AG10803 (cell line): ENCODE measurements around the gene ATXN7L2.

ENCODE experiments used
- DNase-seq: peaks from one replicate; pipeline ENCODE4 v3.0.0; 2010; ENCODE audit warnings: low read depth
- H3K4me3 ChIP-seq: 2 replicates; pipeline ENCODE4 v1.5.1; 2011; ENCODE audit warnings: mild to moderate bottlenecking, low read length, control low read depth
- TF ChIP-seq, protein P1 (sequence below): conservative IDR thresholded peaks from 2 replicates; pipeline ENCODE4 v1.5.1; 2011; ENCODE audit warnings: mild to moderate bottlenecking, low read length, control low read depth, inconsistent platforms

ATXN7L2 gene

DNA sequence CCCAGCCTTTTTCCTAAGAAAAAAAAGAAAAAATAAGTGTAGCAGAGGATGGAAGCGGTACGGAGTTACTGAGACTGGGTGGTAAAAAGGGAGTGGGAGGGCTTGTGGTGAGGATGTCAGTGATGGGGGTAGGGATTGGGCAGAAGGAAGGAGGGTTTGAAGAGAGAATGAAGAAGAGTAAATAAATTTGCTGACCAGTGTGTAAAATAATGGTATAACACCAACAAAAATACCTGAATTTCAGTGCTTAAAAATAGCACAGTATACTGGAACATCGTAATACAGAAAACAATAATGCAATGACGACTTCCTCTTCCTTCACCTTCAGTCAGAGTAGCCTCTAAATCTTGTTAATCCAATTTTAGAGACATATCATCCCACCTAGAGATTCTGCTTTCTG is 36.2 kb upstream of the ATXN7L2 start:
- TF ChIP-seq, protein P1, sequence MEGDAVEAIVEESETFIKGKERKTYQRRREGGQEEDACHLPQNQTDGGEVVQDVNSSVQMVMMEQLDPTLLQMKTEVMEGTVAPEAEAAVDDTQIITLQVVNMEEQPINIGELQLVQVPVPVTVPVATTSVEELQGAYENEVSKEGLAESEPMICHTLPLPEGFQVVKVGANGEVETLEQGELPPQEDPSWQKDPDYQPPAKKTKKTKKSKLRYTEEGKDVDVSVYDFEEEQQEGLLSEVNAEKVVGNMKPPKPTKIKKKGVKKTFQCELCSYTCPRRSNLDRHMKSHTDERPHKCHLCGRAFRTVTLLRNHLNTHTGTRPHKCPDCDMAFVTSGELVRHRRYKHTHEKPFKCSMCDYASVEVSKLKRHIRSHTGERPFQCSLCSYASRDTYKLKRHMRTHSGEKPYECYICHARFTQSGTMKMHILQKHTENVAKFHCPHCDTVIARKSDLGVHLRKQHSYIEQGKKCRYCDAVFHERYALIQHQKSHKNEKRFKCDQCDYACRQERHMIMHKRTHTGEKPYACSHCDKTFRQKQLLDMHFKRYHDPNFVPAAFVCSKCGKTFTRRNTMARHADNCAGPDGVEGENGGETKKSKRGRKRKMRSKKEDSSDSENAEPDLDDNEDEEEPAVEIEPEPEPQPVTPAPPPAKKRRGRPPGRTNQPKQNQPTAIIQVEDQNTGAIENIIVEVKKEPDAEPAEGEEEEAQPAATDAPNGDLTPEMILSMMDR: no peak
- DNase-seq: no peak

DNA sequence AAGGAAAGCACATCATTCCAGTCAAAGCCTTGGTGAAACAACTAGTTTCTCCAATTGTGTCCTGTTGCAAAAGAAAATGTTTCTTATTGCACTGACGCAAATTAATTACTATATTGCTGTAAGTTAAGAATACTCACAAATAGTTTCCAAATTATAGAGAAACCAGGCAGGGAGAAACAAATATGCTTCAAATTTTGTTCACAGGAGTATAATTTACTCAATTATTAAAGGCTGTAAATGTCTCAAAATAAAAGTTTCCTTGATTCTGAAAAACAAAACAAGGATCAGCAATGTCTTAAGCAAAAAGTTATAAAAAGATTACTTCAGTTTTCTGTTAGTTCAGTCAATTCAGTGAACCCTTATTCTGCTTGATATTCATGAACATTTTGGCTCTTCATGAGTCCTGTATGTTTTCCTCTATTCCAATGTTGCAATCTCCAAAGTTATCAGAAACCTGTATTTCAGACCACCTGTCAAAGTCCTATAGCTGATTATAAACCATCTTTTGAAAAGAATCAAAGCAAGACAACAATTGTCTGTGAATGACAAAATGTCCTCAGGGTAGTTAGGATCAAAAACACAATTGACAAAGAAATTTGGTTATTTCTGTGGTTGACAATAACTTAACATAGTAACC is 29.1 kb upstream of the ATXN7L2 start:
- no peak overlapping the region for H3K4me3 ChIP-seq
- TF ChIP-seq, protein P1: no peak
- no peak for DNase-seq

More for the DNA sequence above, 36.2 kb upstream of the ATXN7L2 start:
- no peak overlapping the region for H3K4me3 ChIP-seq

DNA sequence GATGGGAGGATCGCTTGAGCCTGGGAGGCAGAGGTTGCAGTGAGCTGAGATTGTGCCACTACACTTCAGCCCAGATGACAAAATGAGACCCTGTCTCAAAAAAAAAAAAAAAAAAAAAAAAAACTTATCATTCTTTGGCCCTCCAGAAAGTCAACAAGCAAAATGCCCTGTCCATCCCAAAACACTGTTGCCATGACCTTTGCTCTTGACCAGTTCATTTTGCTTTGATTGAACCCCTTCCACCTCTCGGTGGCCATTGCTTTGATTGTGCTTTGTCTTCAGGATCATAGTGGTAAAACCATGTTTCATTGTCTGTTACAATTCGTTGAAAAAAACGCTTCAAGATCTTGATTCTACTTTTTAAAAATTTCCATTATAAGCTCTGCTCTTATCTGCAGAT is 25.9 kb upstream of the ATXN7L2 start:
- no peak overlapping the region for H3K4me3 ChIP-seq
- TF ChIP-seq, protein P1: no peak
- DNase-seq: no peak

DNA sequence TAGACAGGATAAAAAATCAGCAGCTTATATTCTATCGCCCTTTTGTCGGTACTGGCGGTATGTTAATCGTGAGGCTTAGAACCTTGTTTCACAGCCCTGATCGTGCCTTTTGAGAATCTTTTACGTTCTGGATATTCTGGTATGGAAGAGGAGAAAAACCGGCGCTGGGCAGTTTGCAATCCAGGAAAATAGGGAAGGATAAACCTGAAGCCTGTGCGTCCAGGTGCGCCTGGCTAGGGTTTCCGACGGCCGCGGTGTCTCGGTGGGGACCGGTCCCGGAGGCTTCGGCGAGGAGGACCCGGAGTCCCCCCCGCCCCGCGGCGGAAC is 17.6 kb upstream of the ATXN7L2 start:
- TF ChIP-seq, protein P1: no peak
- DNase-seq: no peak
- peak overlapping the region; percentile 55 for H3K4me3 ChIP-seq

DNA sequence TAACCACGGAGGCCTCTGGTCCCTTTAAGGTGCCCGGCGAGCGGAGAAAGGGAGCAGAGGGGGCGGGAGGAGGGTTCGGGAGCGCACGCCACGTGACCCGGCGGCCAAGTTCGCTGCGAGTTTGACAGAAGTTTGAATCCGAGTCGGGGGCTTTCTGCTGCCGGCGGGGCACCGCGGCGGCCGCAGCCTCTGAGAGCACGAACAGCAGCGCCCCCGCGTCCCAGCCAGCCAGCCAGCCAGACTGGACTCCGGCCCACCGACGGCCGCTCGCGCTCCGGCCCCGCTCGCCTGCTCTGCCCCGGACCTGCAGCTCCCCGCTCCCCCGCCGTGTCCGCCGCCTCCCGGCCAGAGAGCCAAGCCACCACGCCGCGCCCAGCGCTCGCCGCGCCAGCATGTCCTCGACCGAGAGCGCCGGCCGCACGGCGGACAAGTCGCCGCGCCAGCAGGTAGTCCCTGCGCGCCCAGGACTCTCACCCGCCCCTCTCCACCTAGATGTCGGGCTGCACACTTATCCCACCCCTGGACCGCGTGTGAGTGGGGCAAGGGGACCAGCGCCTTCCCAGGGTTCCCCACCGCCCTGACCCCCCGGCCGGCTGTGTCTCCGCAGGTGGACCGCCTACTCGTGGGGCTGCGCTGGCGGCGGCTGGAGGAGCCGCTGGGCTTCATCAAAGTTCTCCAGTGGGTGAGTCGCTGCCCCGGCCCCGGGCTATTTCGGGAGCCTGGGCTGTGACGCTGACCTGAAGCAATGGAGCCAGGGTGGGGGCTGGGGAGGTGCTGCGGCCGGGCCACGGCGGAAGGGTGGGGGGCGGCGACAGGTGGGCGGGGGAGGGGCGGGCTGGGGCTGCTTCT is 17.0 kb upstream of the ATXN7L2 start, which contains the start of gene SYPL2:
SYPL2 (plus strand) TSS at position 95 of the 849 bp plus-strand sequence; CDS start at position 393, 298 bp downstream.
- DNase-seq: no peak
- TF ChIP-seq, protein P1: no peak

DNA sequence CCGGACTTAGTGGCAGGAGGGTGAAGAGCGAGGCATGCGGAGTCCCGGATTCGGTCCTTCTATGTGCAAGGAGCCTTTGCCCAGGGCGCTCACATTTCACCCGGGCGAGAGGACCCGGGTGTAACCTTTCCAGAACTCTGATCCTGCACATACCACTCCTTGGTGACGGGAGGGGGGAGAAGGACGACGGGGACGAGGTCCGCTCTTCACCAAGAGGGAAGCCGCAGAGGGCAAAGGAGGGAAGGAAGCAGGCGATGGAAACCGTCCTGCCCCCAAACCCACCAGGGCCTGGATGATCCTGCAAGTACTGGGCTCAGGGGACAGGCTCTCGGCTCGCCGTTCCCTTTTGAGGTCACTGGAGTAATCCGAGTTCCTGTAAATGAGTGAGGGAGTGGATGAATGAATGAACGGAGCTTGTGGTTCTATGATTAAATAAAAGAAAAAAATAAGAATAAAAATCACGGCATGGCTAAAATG is 16.4 kb upstream of the ATXN7L2 start:
- no peak for DNase-seq
- TF ChIP-seq, protein P1: no peak
- peak overlapping the region; percentile 22 for H3K4me3 ChIP-seq

More for the DNA sequence above, 17.0 kb upstream of the ATXN7L2 start, which contains the start of gene SYPL2:
- H3K4me3 ChIP-seq: peak within 1 kb of the TSS; percentile 55
